CD4-positive, alpha-beta T cell treated with Interleukin-15 for 1 hour (primary cell): ENCODE measurements around the gene WDR76.

Experiments
- DNase-seq: peaks from one replicate; pipeline ENCODE4 v3.0.0-alpha.2; 2020

Gene WDR76

DNA sequence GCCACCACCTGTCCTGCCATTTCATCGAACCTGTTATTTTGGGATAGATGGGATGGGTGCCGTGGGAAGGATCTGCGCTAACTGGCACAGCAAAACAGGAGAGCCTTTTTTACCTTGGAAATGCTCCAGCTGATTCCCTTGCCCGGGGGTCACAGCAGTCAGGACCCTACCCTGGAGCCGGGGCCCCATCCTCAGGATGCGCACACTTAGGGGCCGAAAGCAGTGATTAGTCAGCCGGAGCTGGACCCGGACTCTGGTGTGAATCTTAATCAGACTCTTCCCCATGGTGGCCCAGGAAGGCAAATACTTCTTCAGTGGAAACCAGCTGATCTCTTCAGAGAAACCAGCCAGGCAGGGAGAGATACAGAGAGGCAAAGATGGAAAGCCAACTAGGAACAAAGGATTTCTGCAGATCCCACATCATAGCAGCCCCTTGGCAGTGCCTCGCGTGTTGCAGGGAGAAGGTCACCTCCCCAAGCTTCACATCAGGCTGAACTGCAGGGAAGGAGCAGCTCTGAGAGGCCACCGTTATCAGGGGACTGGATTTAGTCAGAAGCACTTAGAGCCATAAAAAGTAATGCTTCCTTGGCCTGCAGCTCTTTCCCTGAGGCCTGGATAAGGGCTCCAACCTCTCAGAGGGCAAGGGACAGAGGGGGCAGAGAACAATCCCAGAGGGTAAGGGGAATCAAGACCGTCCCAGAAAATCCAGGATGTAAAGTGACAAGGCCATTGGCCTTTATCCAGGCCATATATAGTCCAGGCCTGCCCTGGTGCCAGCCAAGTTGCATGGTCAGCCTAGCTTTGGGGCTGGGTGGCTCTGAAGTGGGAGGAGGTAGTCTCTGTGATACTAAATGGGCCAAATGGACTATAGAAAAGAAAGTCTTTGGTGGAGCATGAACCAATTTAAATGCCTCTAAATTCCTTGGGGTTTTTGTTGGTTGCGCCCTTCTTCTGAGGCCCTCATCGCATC, 52.9 kb downstream of the WDR76 start:
- no peak for DNase-seq

DNA sequence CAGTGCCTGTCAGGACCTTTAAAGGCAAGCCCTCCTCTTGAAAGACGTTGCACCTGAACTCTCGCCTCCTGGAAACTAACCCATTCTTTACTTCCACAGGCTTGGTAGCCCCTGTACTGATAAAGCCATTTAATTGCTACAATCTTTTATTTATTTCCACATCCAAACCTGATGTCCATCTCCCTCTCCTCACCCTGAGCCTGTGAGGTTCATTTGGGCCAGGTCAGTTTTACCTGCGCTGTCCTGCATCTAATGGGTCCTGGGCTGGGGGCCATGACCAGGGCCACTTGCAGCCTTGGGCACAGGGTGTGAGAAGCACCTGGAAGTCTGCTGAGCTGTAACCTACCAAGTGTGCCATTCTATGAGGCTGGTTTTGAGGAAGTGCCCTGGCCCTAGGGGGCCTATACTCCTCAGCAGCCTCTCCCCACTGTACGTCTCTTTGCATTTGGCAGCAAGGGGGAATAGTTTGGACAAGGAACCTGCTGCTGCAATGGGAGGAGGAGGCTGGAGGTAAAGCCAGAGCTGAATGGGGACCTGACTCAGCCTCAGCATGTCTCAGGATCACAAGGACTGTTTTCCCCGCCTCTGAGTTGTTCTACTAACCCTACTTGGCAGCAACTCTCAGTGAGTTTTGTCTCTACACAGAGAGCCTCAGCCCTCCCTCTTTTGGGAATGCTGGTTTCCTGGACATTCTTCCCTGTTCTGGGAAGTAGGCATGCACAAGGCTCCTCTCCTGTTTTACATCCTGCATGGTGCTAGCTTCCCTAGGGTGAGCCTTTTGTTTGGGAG, 53.8 kb downstream of the WDR76 start:
- no peak for DNase-seq

DNA sequence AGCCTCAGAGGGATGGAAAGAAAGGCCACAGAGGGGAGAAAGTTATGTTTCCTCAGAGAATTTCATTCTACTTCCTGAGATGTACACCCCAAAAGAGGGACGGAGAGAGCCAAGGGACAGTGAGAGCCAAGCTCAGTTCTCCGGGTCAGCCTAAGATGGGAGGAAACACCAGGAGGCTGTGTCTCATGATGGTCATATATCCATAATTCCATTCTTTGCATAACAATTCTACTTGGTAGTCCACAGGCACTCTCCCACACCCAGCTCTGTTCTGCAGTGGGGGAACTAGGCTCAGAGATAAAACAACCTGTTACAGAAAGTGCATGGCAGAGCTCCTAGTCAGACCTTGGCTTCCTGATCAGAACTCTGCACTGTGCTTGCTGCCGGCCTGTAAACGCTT, 54.4 kb downstream of the WDR76 start:
- no peak for DNase-seq

DNA sequence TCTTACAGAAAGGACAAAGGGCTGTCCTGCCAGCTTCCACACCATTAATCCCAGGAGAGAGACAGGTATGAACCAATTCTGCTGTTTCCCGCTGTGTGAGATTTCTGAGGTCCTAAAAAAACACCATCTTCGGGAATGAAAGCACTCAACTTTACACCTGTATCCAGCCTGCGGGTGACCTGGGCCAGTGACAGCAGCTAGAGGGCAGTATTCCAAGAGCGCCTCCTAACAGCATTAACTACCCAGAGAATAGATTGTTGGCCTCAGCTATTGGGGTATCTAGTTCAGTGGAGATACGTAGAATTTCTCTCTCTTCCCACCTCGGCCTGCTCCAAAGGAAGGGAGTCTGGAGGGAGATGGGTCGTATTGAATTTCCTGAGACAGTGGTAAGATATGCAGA, 55.1 kb downstream of the WDR76 start:
- no peak for DNase-seq

DNA sequence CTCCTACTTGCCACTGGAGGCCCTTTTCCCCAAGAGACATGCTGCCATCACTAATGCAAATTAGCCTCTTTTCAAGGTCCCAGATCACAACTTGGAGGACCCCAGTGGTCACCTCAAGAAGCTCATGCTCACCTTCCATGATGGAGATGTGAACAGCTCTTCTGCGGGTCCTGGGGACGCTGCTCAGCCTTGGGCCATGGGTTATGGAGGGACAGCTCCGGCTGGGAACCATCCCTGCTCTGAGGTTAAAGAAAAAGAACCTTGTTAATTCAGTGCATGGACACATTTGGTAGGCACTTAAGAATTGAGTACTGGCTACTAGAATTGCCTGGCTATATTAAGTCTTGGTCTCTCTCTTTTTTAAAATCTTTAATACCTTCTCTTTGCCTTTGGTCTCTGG, 56.8 kb downstream of the WDR76 start:
- DNase-seq = no peak

DNA sequence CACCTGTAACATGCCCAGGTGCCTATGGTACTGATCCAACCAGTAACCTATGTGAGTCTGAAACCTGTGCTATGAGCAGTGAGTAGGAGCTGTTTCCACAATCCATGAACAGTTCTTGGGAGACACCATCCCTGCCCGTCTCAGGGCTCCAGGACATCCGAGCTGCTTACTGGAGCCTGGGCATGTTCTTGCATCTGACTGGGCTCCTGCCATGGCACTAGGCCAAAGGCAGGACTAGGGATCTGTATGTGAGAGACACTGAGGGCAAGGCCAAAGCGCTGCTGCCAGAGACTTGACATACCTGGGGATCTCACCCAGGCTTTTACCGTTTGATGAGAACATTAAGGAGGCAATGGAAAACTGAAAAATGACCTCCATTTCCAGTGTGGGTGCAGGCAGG, 59.8 kb downstream of the WDR76 start:
- no peak for DNase-seq

DNA sequence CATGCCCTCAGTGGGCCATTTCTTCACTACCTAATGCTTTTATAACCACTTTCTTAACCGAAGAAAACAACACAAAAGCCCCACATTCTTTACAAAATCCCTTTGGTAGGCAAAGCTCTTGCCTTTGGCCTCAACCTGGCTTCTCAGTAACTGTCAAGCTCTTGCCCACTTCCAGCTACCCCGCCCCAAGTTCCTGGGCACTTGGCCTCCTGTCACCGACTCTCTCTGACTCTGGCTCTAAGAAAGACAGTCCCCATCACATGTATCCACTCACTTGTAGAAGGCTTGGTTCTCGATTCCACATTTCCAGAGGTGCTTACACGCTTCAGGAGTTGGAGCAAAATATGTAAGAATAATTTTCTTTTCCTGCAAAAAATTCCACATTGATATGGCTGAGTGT, 61.1 kb downstream of the WDR76 start:
- no peak for DNase-seq

DNA sequence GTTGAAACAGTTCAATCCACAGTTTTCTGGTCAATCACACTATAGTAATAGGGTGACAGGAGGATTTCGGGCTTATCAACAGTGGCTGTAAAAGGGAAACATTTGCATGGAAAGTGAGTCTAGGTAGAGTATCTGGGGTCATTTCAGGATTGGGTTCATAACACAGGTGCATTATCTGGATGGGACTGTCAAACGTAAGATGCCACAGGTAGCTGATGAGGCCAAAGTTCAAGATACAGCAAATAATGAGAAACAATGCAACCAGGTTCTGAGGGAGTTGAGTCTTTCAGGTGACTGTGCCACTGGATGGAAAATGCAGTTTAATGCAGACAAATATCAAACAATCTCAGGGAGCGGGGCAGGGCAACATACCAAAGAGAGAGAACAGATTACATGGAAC, 62.2 kb downstream of the WDR76 start:
- DNase-seq = no peak

DNA sequence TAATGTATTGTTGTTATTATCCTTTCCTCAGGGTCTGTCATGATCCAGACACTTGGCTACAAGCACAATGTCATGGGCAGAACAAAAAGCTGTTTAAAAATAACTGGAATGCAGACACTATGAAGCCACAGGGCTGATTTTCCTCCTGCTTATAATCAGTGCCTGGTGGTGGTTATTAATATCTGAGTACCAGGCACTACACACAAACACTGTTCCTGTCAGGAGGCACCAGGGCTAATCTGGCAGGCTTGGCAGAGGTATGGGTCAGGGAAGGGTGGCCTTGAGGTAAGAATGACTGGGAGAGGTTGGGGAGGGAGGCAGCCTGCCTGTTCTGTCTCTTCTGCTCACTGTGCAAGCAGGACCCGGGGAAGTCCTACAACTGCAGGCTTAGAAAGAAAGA, 67.2 kb downstream of the WDR76 start:
- no peak for DNase-seq

DNA sequence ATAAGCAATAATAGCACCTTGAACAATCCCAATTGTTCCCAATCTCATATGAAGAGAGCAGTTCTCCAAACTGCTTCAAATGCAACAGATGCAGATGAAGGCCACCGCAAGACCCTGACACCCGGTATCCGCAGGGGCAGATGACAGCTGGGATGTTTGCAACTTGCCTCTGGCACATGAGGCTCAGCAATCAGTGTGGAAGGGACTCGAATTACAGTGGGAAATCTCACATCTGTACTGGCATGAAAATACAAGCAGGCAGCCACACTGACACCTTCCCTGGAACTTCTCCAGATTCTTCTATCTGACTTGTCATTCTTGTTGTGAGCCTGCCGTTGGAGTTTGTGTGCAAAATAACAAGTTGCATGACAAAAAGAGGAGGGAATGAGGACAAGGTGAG, 68.8 kb downstream of the WDR76 start:
- DNase-seq = no peak

DNA sequence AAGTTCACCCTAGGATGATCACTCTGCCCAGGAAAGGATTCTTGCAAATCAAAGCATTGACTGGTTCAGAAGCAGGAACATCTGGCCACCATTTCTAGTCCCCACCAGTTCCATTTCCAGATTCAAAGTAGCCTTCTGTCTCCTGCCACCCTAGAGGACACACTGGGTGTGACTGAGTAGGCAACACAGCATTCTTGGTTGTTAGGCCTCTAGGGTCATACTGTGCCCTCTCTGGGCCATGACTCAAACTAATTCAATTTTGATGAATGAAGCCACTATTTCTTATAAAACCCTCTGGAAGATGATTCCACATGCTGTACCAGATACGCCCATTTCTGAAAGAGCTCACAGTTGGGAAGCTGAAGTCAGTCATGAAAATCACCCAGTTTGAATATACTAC, 69.7 kb downstream of the WDR76 start:
- DNase-seq = no peak

DNA sequence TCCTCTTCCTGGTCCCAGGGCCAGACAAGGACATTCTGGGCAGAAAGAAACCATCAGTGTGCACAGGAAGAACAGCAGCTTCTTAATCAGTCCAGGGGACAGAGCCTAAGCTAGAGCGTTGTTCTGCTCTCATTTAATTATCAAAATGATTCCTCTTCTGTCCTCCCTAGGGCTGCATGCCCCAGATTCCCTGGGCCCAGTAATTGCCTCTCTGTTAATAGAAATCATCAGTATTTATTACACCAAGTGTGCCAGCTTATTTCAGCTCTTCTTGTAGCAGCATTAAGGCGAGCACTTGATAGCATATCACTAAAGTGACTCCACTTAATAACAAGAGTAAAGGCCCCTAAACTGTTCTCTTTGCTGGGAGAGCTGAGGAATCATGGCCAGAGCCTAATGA, 72.1 kb downstream of the WDR76 start:
- DNase-seq = no peak

DNA sequence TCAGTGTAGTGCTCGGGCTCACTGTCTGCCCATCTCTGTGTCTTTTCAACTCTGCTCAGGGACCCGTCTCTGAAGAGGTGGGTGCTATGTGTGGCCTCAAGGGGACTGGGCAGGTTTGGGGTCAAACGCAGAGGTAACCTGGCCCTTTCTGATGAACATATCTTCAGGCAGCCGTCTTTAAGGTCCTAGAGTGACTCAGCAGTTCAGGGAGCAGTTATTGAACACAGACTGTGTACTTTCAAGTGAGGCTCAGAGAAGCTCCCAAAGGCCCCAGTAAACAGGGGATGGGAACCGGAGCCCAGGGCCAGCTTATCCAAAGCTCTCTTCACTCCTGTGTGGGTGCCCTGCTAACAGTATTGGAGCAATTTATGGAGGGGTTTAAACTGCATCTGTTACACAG, 73.1 kb downstream of the WDR76 start:
- DNase-seq = no peak

DNA sequence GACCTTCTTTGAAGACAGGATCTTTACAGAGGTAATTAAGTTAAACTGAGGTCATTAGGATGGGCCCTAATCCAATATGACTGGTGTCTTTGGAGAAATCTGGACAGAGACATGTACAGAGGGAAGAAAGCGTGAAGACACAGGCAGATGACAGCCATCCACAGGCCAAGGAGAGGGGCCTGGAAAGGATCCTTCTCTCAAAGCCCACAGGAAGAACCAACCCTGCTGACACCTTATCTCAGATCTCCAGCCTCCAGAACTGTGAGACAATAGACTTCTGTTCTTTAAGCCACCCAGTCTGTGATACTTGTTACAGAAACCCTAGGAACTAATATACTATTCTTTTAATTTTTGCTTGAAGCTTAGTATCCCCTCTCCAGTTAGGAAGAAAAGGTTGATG, 74.2 kb downstream of the WDR76 start:
- DNase-seq = no peak

DNA sequence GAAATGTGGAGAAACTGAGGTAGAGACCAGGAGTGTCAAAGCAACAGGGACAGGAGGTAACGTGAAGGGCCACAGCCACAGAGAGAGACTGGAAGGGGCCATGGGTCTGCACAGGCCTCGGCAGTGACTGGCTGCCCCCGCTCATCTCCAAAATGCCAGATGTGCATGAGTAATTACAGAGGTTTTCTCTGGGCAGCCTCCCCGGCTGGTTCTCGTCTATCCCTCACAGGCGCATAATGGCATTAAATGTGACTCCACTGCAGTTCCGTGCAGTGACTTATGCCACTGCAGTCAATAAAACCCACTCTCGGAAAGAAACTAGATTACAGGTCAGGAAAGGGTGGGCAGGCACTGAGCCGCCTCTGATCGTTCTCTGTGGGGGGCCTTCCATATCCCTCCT, 74.7 kb downstream of the WDR76 start:
- DNase-seq = no peak

DNA sequence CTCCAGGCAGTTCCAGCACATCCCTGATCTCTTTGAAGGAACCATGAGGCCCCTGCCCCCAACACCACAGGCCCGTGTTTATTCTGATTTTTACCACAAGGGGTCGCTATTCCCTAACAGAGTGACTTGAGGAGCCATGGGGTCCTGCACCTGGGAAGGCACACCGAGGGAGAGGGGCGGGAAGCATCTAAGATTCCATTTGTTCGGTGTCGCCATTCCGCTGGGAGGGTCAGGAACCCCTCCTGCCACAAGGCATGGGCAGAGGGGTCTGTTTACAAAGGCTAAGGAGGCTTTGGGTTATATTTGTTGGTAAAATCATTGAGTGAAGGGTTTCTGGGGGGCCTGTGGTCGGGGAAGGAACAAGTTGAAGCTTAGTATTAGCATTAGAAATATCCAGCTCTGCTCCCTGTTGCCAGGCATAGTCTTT, 77.1 kb downstream of the WDR76 start:
- peak; percentile 20 for DNase-seq

DNA sequence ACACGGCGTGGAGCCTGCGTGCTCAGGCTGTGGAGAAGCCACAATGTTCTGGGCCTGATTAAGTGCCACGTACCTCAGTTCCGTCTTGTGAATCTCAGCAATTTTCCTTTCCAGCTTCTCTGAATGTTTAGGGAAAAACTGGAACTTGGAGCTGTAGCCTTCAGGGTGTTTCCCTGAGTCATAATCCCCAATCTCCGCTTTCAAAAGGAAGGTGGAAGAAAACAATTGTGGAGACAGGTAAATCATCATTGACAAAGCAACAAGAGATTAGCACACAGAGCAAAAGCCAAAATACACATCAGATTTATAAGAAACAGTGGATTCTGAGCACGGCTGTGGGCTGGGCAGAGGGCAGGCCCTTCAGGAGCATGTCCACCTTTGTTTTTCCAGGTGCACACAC, 79.0 kb downstream of the WDR76 start:
- no peak for DNase-seq

DNA sequence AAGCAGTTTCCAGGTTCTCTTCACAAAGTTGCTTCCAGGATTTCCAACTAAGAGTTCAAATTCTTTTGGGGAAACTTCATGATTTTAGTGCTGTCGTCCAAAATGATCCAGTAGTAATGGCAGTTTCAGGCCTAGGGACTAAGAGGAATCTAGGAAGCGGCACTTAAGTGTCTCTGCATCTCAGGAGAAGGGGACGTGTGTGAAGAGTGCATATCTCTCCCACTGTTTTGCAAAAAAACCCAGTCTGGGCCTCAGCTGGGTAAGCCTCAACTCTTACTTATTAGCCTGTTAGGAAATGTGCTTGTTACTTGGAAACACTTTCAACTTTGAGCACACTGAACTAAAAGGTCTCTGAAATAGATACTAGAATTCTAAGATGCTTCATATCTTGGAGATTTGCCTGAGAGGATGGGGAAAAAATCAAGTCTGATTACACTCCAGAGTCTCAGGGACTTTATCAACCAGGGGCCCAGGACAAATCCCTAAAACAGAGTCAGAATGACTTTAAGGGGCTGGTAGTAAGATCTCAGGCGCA, 81.8 kb downstream of the WDR76 start:
- DNase-seq = no peak

DNA sequence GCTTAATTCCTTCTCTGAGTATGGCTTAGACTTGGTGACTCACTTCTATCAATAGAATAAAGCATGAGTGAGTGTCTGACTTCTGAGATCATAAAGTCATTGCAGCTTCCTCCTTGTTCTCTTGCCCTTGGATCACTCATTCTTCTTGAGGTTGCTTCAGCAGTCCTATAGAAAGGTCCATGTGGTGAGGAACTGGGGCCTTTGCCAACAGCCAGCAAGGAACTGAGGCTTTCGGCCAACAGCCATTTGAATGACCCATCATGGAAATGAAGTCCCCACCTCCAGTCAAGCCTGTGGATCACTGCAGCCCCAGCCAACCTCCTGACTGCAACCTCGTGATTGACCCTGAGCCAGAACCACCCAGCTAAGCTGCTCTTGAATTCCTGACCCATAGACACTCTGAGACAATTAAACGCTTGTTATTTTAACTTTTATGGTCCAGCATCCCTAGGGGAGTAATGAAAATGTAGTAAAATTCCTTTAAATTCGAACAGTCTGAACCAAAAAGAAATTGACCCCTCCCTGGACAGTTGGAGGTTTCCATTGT, 84.5 kb downstream of the WDR76 start:
- DNase-seq = no peak

DNA sequence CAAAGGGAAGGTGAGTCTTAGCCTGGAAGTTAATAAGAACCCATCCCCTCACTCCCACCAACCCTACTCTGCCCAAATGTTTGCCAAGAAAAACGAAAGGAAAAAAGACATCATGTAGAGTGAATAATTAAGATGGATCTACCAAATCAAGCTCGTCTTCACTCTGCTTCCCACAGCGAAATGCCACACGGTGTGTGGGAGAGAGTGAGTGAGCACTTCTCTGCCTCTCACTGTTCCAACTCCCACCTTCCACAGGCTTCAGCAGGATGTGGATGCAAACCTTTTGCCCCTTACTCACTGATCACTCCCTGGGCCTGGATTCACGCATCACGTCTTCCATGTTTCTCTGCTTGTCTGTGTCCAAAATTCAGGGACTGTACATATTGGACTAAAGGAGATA, 85.4 kb downstream of the WDR76 start:
- DNase-seq = no peak

DNA sequence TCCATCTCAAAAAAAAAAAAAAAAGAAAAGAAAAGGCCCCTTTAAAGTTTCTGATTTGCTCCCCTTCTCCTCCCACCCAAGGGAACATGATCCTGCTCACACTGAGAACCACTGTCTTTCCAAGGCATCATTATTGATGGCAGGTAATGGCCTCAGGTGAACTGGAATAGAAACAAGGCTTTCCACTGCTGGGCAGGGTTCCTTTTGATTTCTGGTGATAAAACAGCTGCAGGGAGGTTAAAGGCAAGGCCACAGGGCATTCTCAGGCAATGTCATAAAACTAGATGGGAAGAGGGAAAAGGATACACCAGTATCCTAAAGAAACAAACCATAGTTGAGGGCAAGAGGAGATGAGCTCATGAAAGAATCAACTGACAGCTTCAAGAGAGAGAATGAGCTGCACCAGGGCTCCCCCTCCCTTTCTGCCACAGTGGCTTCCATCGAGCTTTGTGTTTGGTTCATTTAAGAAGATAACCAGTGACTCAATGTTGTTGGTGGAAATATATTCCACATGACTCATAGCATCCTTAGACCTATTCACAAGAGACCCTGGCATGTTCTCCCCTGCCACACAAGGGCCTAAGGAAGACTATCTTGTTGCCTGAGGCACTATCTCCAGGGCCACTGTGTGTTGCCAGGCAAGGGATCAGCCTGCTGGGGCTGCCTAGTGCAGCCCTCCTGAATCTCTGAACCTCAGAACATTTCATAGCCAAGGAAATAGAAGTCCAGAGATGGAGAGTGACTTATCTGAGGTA, 86.4 kb downstream of the WDR76 start:
- no peak for DNase-seq

DNA sequence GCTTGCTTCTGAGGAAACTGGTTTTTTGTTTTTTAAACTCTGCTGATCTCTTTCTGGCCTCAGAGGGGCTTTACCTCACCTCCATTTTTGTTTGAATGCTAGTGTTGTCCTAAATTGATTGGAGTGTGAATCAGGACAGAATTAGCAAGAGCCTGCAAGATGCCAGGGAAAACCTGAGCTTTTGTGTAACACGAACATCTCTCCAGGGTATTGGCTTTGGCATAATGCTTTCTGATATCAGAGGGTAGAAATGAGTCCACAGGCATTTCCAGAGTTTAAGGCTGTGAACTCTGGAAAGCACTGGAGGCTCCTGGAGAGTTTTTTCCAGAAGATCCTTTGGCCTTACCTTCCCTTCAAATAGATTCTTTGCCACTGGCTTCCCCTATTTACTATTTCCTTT, 87.1 kb downstream of the WDR76 start:
- no peak for DNase-seq
